Measurements from ENCODE around the gene ZBTB20. TPM values are rescaled to one million over a fixed set of nuclear protein-coding genes. Genes with fewer than 3 reads are reported as not detected.

The ZBTB20 gene
- total RNA-seq, 1 donor from 2014 or later = 21.4 TPM

GRCh38 chr3:114994554-114995341, 152.3 kb downstream of the ZBTB20 start:
- no peaks in the 10 kb centered on the region for H3K79me2 ChIP-seq (ENCODE audit: insufficient read depth, low read length)
- DNase-seq (ENCODE audit: low read depth) (no peak), FAIRE-seq (no peak)
- Mint-ChIP-seq H3K4me1 (ENCODE audit: low read depth, unreplicated experiment) (no peaks in the 10 kb centered on the region), H3K27ac (ENCODE audit: unreplicated experiment) (no peak overlapping the region), H3K27me3 (ENCODE audit: low read depth, unreplicated experiment) (no peaks in the 10 kb centered on the region), H3K36me3 (ENCODE audit: low read depth, unreplicated experiment) (no peaks in the 10 kb centered on the region), H3K4me3 (ENCODE audit: unreplicated experiment) (no peak overlapping the region), H3K9me3 (ENCODE audit: unreplicated experiment) (no peaks in the 10 kb centered on the region)
- H3K36me3 ChIP-seq (ENCODE audit: insufficient read depth, low read length) = no peaks in the 10 kb centered on the region
- no peak overlapping the region for H3K27ac ChIP-seq (ENCODE audit: low read depth, low read length)
- no peaks in the 10 kb centered on the region for H3K9me3 ChIP-seq (ENCODE audit: insufficient read depth, low read depth, low read length)
- H4K20me1 ChIP-seq (ENCODE audit: insufficient read depth, low read length) = no peaks in the 10 kb centered on the region
- H3K9ac ChIP-seq (ENCODE audit: low read length) = no peak overlapping the region
- H3K4me1 ChIP-seq (ENCODE audit: insufficient read depth, low read length) = no peaks in the 10 kb centered on the region
- no peak for TF ChIP-seq EZH2 (IDR thresholded peaks at IDR 0.05; ENCODE audit: insufficient read depth, low read length)
- TF ChIP-seq, protein P1, sequence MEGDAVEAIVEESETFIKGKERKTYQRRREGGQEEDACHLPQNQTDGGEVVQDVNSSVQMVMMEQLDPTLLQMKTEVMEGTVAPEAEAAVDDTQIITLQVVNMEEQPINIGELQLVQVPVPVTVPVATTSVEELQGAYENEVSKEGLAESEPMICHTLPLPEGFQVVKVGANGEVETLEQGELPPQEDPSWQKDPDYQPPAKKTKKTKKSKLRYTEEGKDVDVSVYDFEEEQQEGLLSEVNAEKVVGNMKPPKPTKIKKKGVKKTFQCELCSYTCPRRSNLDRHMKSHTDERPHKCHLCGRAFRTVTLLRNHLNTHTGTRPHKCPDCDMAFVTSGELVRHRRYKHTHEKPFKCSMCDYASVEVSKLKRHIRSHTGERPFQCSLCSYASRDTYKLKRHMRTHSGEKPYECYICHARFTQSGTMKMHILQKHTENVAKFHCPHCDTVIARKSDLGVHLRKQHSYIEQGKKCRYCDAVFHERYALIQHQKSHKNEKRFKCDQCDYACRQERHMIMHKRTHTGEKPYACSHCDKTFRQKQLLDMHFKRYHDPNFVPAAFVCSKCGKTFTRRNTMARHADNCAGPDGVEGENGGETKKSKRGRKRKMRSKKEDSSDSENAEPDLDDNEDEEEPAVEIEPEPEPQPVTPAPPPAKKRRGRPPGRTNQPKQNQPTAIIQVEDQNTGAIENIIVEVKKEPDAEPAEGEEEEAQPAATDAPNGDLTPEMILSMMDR (IDR thresholded peaks at IDR 0.05; ENCODE audit: insufficient read depth, low read depth, low read length) = no peak
- no peak overlapping the region for H3K4me2 ChIP-seq (ENCODE audit: low read length)
- no peak overlapping the region for H2AFZ ChIP-seq (ENCODE audit: low read depth, low read length)
- no peaks in the 10 kb centered on the region for H3K27me3 ChIP-seq (ENCODE audit: insufficient read depth, low read length)
- no peak overlapping the region for H3K4me3 ChIP-seq (ENCODE audit: insufficient read depth, low read depth, low read length)

- Mint-ChIP-seq H3K27me3 (ENCODE audit: low read depth, unreplicated experiment) (no peaks in the 10 kb centered on the region), H3K4me1 (ENCODE audit: low read depth, unreplicated experiment) (no peaks in the 10 kb centered on the region), H3K36me3 (ENCODE audit: low read depth, unreplicated experiment) (no peaks in the 10 kb centered on the region), H3K27ac (ENCODE audit: unreplicated experiment) (no peak overlapping the region), H3K4me3 (ENCODE audit: unreplicated experiment) (no peak overlapping the region), H3K9me3 (ENCODE audit: unreplicated experiment) (peaks cover 6% of the 10 kb centered on the region)
- Histone ChIP-seq H3K27ac (ENCODE audit: low read depth, low read length) (no peak overlapping the region), H3K9me3 (ENCODE audit: insufficient read depth, low read depth, low read length) (no peaks in the 10 kb centered on the region), H4K20me1 (ENCODE audit: insufficient read depth, low read length) (no peaks in the 10 kb centered on the region), H3K36me3 (ENCODE audit: insufficient read depth, low read length) (no peaks in the 10 kb centered on the region), H3K9ac (ENCODE audit: low read length) (no peak overlapping the region), H3K79me2 (ENCODE audit: insufficient read depth, low read length) (no peaks in the 10 kb centered on the region), H3K4me3 (ENCODE audit: insufficient read depth, low read depth, low read length) (no peak overlapping the region), H3K27me3 (ENCODE audit: insufficient read depth, low read length) (no peaks in the 10 kb centered on the region), H3K4me2 (ENCODE audit: low read length) (no peak overlapping the region), H2AFZ (ENCODE audit: low read depth, low read length) (no peak overlapping the region), H3K4me1 (ENCODE audit: insufficient read depth, low read length) (no peaks in the 10 kb centered on the region)
- FAIRE-seq = no peak
- no peak for TF ChIP-seq EZH2 (IDR thresholded peaks at IDR 0.05; ENCODE audit: insufficient read depth, low read length)
- TF ChIP-seq, protein P1 (IDR thresholded peaks at IDR 0.05; ENCODE audit: insufficient read depth, low read depth, low read length) = no peak
- no peak for DNase-seq (ENCODE audit: low read depth)
Observed at GRCh38 chr3:114985776-114986175, 161.3 kb downstream of the ZBTB20 start.

DNA sequence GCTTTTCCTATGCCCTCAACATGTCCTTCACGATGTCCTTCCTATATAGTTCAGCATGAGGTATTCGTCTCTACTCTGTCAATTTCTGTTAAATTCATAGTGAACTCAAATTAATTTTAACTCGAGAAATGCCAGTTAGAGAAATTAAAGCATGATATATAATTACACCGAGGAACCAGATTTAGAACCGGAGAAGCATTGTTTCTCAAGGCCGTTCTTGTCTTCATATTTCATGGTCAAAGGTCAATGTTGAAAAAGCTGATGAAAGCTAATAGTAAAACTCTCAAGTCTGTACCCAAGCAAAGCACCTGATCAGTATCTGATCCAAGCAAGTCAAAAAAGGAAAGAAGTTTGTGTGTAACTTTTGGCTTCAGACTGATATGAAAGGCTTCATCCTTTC, 163.8 kb downstream of the ZBTB20 start:
- Mint-ChIP-seq H3K4me3 (ENCODE audit: unreplicated experiment) (no peak overlapping the region), H3K27ac (ENCODE audit: unreplicated experiment) (no peak overlapping the region), H3K27me3 (ENCODE audit: low read depth, unreplicated experiment) (no peaks in the 10 kb centered on the region), H3K9me3 (ENCODE audit: unreplicated experiment) (no peaks in the 10 kb centered on the region), H3K36me3 (ENCODE audit: low read depth, unreplicated experiment) (no peaks in the 10 kb centered on the region), H3K4me1 (ENCODE audit: low read depth, unreplicated experiment) (no peaks in the 10 kb centered on the region)
- FAIRE-seq (no peak), DNase-seq (ENCODE audit: low read depth) (no peak)
- no peak overlapping the region for H3K4me3 ChIP-seq (ENCODE audit: insufficient read depth, low read depth, low read length)
- no peaks in the 10 kb centered on the region for H3K4me1 ChIP-seq (ENCODE audit: insufficient read depth, low read length)
- no peak overlapping the region for H2AFZ ChIP-seq (ENCODE audit: low read depth, low read length)
- H3K27ac ChIP-seq (ENCODE audit: low read depth, low read length) = no peak overlapping the region
- H3K27me3 ChIP-seq (ENCODE audit: insufficient read depth, low read length) = no peaks in the 10 kb centered on the region
- no peaks in the 10 kb centered on the region for H4K20me1 ChIP-seq (ENCODE audit: insufficient read depth, low read length)
- no peak for TF ChIP-seq EZH2 (IDR thresholded peaks at IDR 0.05; ENCODE audit: insufficient read depth, low read length)
- TF ChIP-seq, protein P1 (IDR thresholded peaks at IDR 0.05; ENCODE audit: insufficient read depth, low read depth, low read length) = no peak
- H3K9me3 ChIP-seq (ENCODE audit: insufficient read depth, low read depth, low read length) = no peaks in the 10 kb centered on the region
- H3K79me2 ChIP-seq (ENCODE audit: insufficient read depth, low read length) = no peaks in the 10 kb centered on the region
- no peak overlapping the region for H3K4me2 ChIP-seq (ENCODE audit: low read length)
- H3K9ac ChIP-seq (ENCODE audit: low read length) = no peak overlapping the region
- no peaks in the 10 kb centered on the region for H3K36me3 ChIP-seq (ENCODE audit: insufficient read depth, low read length)
